ENCODE measurements around the gene CTTN. TPM values are rescaled to one million over a fixed set of nuclear protein-coding genes. Genes with fewer than 3 reads are reported as not detected.
"Not testable (repeated sequence)": the region's sequence is repeated elsewhere in the genome, so short reads cannot be mapped to it uniquely, and the experiment has no call there.

CTTN gene
- total and polyA plus RNA-seq, 8 donors = 162 to 242 (median 198) TPM

DNA sequence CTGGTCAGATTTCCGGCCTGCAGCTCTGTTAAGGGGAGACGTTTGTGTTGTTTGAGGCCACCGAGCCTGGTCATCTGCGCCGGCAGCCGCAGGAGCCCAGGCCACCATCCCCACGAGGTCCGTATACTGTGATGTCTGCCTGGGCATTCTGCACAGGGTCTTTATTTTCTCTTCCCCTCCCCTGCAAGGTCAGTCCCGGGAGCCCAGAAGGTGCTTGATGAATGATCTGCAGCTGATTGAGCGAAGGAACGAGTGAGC lies 45.4 kb downstream of the CTTN start:
- Histone ChIP-seq H3K4me3 (no peak overlapping the region), H3K4me1 (no peaks in the 10 kb centered on the region), H3K36me3 (peaks cover 0 to 4% of the 10 kb centered on the region in 2 donors), H3K27ac (no peak overlapping the region), H3K27me3 (peaks cover 0 to 15% of the 10 kb centered on the region in 2 donors), H3K9me3 (peaks cover 0 to 13% of the 10 kb centered on the region in 2 donors)
- intact Hi-C loops (cut with DNase I) = no loop called here
- DNase-seq (peak in 1 of 4 donors; percentile 51), ATAC-seq (no peak)
- TF ChIP-seq, protein P1, sequence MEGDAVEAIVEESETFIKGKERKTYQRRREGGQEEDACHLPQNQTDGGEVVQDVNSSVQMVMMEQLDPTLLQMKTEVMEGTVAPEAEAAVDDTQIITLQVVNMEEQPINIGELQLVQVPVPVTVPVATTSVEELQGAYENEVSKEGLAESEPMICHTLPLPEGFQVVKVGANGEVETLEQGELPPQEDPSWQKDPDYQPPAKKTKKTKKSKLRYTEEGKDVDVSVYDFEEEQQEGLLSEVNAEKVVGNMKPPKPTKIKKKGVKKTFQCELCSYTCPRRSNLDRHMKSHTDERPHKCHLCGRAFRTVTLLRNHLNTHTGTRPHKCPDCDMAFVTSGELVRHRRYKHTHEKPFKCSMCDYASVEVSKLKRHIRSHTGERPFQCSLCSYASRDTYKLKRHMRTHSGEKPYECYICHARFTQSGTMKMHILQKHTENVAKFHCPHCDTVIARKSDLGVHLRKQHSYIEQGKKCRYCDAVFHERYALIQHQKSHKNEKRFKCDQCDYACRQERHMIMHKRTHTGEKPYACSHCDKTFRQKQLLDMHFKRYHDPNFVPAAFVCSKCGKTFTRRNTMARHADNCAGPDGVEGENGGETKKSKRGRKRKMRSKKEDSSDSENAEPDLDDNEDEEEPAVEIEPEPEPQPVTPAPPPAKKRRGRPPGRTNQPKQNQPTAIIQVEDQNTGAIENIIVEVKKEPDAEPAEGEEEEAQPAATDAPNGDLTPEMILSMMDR (IDR thresholded peaks at IDR 0.05) = no peak

DNA sequence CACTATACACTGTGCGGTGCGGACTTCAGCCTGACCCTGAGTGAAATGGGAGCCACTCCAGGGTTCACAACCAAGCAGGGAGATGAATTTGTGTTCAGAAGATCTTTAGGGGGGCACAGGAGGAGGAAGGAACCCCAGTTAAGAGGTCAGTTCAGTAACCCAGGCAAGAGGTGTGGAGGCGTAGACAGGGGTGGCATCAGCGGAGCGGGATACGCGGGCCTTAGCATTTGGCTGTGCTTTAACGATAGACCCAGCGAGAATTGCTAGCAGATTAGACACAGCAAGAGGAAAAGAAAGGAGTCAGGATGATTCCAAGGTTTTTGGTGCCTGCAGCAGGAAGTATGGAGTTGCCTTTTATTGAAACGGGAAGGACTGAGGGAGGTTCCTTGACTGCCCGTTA lies 46.8 kb downstream of the CTTN start:
- no peak overlapping the region for H3K4me3 ChIP-seq
- peaks cover 0 to 27% of the 10 kb centered on the region in 2 donors for H3K9me3 ChIP-seq
- H3K27me3 ChIP-seq = peaks cover 0 to 15% of the 10 kb centered on the region in 2 donors
- intact Hi-C loops (cut with DNase I) = no loop called here
- ATAC-seq (no peak), DNase-seq (peak in 1 of 4 donors; percentile 20)
- TF ChIP-seq, protein P1 (IDR thresholded peaks at IDR 0.05) = no peak
- no peaks in the 10 kb centered on the region for H3K36me3 ChIP-seq
- H3K27ac ChIP-seq = no peak overlapping the region
- no peaks in the 10 kb centered on the region for H3K4me1 ChIP-seq

DNA sequence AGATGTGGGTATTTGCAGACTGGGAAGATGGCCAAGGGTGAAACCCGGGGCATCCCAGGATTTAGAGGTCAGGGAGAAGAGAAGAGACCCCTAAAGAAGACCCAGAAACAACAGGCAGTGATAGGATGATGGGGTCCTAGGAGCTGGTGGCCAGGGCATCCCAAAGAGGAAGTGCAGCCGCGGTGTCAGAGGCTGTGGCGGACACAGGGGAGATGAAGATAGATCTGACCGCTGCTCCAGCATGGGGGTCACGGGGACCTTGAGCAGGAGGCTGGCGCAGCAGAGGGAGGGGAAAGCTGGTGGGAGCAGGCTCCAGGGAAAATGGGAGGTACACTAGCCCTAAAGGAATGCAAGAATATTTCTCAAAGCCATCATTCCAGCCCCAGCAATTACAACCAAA lies 47.3 kb downstream of the CTTN start:
- Histone ChIP-seq H3K27ac (no peak overlapping the region), H3K4me1 (no peaks in the 10 kb centered on the region), H3K36me3 (no peaks in the 10 kb centered on the region), H3K27me3 (peaks cover 0 to 15% of the 10 kb centered on the region in 2 donors), H3K4me3 (no peak overlapping the region), H3K9me3 (peaks cover 0 to 32% of the 10 kb centered on the region in 2 donors)
- DNase-seq (peak in 1 of 4 donors; percentile 73), ATAC-seq (no peak)
- intact Hi-C loops (cut with DNase I) = no loop called here
- TF ChIP-seq, protein P1 (IDR thresholded peaks at IDR 0.05) = no peak

DNA sequence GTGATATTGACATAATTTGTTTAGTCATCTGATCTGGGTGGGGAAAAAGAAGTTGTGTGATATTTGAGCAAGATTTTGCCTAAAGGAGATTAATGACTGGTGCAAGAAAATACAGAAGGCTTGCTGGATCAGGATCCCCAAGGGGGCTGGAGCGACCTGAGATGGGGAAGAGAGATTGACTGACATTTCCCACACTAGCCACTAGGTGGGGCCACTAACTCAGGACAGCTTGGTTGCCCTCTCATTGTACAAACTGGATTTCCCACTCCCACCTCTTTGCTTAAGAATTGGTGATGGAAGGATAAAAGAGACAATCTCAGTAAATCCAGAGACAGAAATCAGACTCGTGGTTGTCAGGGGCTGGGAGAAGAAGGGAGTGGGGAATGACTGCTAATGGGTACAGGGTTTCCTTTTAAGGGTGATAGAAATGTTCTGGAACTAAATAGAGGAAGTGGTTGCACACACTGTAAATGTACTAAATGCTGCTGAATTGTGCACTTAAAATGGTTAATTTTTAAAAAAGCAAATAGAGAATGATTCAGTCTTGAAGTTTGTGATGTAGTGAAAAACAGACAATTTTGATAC lies 50.7 kb downstream of the CTTN start:
- H3K27me3 ChIP-seq = peaks cover 0 to 15% of the 10 kb centered on the region in 2 donors
- TF ChIP-seq, protein P1 (IDR thresholded peaks at IDR 0.05) = no peak
- H3K9me3 ChIP-seq = peaks cover 0 to 41% of the 10 kb centered on the region in 2 donors
- H3K27ac ChIP-seq = no peak overlapping the region
- H3K4me3 ChIP-seq = no peak overlapping the region
- H3K4me1 ChIP-seq = no peaks in the 10 kb centered on the region
- intact Hi-C loops (cut with DNase I) = no loop called here
- ATAC-seq = no peak
- no peaks in the 10 kb centered on the region for H3K36me3 ChIP-seq
- no peak for DNase-seq

DNA sequence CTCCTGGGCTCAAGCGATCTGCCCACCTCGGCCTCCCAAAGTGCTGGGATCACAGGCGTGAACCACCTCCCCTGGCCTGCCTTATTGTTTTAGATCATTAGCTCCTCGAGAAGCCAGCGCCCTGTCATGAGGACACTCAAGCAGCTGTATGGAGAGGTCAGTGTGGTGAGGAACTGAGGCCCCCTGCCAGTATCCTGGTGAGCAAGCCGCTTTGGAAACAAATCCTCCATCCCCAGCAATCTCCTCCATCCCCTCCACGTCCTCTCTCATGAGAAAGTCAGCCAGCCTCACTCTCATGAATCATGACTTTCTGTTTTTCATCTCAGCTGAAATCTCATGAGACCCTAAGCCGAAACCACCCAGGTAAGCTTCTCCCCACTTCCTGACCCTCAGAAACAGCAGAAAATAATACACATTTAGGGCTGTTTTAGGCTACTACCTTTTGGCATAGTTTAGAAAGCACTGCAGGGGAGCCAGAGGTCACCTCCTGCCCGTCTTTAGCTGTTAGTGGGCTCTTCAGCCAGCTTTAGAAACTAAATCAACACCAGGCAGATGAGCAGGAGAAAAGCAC lies 56.0 kb downstream of the CTTN start:
- Histone ChIP-seq H3K27ac (no peak overlapping the region), H3K27me3 (peaks cover 0 to 18% of the 10 kb centered on the region in 2 donors), H3K4me1 (no peaks in the 10 kb centered on the region), H3K4me3 (no peak overlapping the region), H3K9me3 (peaks cover 0 to 22% of the 10 kb centered on the region in 2 donors), H3K36me3 (no peaks in the 10 kb centered on the region)
- TF ChIP-seq, protein P1 (IDR thresholded peaks at IDR 0.05) = no peak
- ATAC-seq (no peak), DNase-seq (no peak)
- intact Hi-C loops (cut with DNase I) = no loop called here

DNA sequence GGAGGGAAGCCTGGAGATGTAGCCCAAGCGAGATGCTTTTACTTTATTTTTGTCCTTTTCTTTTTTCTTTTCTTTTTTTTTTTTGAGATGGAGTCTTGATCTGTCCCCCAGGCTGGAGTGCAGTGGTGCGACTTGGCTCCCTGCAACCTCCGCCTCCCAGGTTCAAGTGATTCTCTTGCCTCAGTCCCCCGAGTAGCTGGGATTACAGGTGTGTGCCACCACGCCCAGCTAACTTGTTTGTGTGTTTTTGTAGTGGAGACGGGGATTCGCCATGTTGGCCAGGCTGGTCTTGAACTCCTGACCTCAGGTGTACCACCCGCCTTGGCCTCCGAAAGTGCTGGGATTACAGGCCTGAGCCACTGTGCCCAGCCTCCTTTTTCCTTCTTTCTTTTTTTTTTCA lies 56.5 kb downstream of the CTTN start:
- Histone ChIP-seq H3K9me3 (peaks cover 0 to 17% of the 10 kb centered on the region in 2 donors), H3K27me3 (peaks cover 0 to 23% of the 10 kb centered on the region in 2 donors)
- H3K27ac ChIP-seq; intact Hi-C loops (cut with DNase I); DNase-seq; H3K36me3 ChIP-seq; H3K4me3 ChIP-seq; ATAC-seq; H3K4me1 ChIP-seq: not testable (repeated sequence)
